LHCN-M2 (cell line): ENCODE data around the gene NOP9. TPM values are rescaled to one million over a fixed set of nuclear protein-coding genes. Genes with fewer than 3 reads are reported as not detected.

Experiments used
- DNase-seq: peaks from one replicate; pipeline ENCODE4 v3.0.0-alpha.2; 2012; ENCODE audit warnings: low read depth
- total RNA-seq: library from RNA; depleted of rRNA; stranded (reverse); fragments of >200 nt; gene quantifications from 2 replicates; pipeline ENCODE4 v1.2.3, GENCODE V29; 2014

The NOP9 gene
- total RNA-seq, 1 experiment from 2014 or later = 23.0 TPM

GRCh38 chr14:24308342-24309124 is 8.9 kb downstream of the NOP9 start:
- no peak for DNase-seq

DNA sequence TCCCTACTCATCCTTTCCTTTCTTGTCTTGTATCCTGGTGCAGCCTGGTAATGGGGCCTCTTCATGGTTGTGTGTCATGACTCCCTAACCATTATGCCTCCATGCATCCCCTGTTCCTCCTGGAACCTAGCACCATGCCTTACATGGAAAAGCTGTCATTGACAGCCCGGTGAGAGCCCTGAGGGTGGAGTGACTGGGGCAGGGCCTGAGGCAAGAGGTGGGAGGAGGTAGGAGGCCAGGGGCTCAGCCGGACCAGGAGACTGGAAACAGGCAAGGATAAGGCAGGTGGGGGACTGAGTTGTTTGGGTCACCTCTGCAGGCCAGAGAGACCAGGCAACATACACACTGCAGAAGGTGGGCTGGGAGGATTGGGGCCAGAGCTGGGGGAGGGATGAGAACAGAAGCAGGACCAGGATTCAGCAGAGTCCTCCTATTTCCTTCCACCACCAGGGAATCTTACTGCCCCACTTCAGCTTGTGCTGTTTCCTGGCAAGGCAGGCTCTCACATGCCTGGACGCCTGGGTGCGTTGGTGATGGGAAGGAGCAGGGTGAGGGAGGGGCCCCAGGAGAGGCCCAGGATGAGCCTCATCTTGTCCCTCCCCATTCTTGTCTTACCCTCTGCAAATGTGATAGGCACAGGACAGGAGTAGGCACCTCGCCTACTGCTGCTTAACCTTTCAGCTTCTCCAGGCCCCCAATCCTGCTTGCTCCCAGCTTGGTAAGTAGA is 10.1 kb downstream of the NOP9 start, which contains the start of gene LTB4R2:
Gene LTB4R2 (plus strand): TSS at position 603 of the 727 bp plus-strand sequence. CDS start 525 bp downstream, outside the sequence.
- no peak for DNase-seq

DNA sequence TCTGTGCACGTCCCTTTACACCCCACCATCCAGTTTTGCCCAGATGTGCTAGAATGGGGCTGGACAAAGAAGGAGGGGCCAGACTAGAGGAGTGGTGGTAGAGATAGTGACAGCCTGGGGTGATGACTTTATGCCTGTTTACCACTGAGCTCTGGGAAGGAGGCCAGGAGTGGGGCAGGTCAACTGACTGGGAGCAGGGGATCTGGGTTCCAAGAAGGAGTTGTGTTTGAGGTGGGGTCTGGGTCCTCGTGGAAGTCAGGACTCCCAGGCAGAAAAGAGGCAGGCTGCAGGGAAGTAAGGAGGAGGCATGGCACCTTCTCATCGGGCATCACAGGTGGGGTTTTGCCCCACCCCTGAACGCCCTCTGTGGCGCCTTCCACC is 10.6 kb downstream of the NOP9 start:
- DNase-seq = no peak

GRCh38 chr14:24310646-24311604 is 11.3 kb downstream of the NOP9 start, which contains the start of gene LTB4R:
TSS of gene LTB4R (plus strand) at chr14:24311502. CDS start at chr14:24315652, 4,150 bp downstream.
- no peak for DNase-seq

- DNase-seq = peak; percentile 46
Measured at GRCh38 chr14:24311837-24312615, 12.4 kb downstream of the NOP9 start.

- DNase-seq = peak; percentile 72
Measured at GRCh38 chr14:24312736-24313507, 13.3 kb downstream of the NOP9 start.

- no peak for DNase-seq
Measured at GRCh38 chr14:24313913-24314312, 14.3 kb downstream of the NOP9 start.

- DNase-seq = no peak
Measured at GRCh38 chr14:24314377-24315193, 14.9 kb downstream of the NOP9 start.

DNA sequence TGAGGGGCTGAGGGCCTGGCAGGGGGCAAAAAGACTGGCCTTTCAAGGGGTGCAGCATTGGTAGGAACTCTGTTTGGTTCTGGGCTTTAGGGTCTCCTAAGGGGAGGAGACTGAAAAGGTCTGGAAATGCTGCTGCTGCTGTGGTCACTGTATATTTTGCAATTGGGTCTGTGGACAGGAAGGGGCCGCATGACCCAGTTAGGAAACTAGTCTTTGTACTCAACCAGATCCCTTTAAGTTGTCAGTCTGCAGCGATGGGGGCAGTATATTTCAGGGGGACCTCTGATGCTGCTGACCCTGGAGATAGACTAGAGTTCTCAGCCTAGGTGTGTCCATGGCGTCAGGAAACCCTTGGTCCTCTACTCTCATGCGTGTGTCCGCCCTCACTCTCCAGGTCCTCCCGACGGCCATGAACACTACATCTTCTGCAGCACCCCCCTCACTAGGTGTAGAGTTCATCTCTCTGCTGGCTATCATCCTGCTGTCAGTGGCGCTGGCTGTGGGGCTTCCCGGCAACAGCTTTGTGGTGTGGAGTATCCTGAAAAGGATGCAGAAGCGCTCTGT is 15.7 kb downstream of the NOP9 start:
- DNase-seq = no peak

DNA sequence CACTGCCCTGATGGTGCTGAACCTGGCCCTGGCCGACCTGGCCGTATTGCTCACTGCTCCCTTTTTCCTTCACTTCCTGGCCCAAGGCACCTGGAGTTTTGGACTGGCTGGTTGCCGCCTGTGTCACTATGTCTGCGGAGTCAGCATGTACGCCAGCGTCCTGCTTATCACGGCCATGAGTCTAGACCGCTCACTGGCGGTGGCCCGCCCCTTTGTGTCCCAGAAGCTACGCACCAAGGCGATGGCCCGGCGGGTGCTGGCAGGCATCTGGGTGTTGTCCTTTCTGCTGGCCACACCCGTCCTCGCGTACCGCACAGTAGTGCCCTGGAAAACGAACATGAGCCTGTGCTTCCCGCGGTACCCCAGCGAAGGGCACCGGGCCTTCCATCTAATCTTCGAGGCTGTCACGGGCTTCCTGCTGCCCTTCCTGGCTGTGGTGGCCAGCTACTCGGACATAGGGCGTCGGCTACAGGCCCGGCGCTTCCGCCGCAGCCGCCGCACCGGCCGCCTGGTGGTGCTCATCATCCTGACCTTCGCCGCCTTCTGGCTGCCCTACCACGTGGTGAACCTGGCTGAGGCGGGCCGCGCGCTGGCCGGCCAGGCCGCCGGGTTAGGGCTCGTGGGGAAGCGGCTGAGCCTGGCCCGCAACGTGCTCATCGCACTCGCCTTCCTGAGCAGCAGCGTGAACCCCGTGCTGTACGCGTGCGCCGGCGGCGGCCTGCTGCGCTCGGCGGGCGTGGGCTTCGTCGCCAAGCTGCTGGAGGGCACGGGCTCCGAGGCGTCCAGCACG is 16.4 kb downstream of the NOP9 start:
- DNase-seq = no peak

DNA sequence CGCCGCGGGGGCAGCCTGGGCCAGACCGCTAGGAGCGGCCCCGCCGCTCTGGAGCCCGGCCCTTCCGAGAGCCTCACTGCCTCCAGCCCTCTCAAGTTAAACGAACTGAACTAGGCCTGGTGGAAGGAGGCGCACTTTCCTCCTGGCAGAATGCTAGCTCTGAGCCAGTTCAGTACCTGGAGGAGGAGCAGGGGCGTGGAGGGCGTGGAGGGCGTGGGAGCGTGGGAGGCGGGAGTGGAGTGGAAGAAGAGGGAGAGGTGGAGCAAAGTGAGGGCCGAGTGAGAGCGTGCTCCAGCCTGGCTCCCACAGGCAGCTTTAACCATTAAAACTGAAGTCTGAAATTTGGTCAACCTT is 16.9 kb downstream of the NOP9 start:
- DNase-seq = no peak

GRCh38 chr14:24317141-24317928 is 17.7 kb downstream of the NOP9 start:
- peak; percentile 52 for DNase-seq

DNA sequence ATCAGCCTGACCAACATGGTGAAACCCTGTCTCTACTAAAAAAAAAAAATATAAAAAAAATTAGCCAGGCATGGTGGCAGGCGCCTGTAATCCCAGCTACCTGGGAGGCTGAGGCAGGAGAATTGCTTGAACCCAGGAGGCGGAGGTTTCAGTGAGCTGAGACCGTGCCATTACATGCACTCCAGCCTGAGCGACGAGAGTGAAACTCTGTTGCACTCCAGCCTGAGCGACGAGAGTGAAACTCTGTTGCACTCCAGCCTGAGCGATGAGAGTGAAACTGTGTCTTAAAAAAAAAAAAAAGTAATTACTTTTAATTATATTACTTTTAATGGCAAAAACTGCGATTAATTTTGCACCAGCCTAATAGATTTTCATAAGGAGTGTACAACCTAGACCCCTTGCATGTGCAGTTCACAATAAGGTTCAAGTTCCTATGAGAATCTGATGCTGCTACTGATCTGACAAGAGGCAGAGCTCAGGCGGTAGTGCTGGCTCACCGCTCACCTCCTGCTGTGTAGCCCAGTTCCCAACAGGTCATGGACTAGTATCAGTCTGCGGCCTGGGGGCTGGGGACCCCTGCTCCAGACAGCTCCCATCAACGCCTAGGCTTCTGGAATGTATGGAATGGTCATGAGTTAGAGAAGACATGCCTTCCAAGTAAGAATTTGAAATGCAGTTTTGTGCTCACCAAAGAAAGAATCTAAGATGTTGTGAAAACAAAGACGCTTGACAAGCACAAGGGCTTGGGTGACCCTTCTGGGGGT is 21.7 kb downstream of the NOP9 start:
- DNase-seq = no peak

- DNase-seq = no peak
Measured at GRCh38 chr14:24322672-24323071, 23.0 kb downstream of the NOP9 start.

GRCh38 chr14:24323341-24323740 is 23.7 kb downstream of the NOP9 start:
- no peak for DNase-seq

DNA sequence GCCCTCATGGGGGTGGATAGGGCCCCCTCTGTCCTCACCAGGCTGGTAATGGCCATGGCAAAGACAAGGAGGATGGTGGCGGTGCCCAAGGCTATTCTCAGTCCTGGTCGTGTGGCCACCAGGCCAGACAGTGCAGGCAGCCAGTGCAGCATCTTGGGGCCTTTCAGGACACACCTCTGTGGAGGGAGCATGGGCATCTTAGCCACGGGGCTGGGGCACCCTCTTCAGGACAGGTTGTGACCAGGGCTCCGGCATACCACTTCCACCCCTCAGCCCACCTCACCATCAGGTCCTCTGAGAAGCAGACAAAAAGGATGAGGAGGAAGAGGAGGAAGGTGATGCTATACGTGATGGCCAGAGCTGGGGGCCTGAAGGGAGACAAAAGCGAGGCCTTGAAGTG is 24.4 kb downstream of the NOP9 start:
- no peak for DNase-seq
